Activated CD8-positive, alpha-beta memory T cell treated with anti-CD3 and anti-CD28 coated beads, Interleukin-2, amount 50 U/mL, for 1 hour (primary cell): Measurements from ENCODE around the gene B4GALNT4.
"Not testable (repeated sequence)": the region's sequence is repeated elsewhere in the genome, so short reads cannot be mapped to it uniquely, and the experiment has no call there.

Source experiments
- DNase-seq: peaks from one replicate; pipeline ENCODE4 v3.0.0-alpha.2; 2020; ENCODE audit errors: extremely low read depth

B4GALNT4 gene

GRCh38 chr11:408154-409007 lies 39.1 kb downstream of the B4GALNT4 start:
- no peak for DNase-seq

DNA sequence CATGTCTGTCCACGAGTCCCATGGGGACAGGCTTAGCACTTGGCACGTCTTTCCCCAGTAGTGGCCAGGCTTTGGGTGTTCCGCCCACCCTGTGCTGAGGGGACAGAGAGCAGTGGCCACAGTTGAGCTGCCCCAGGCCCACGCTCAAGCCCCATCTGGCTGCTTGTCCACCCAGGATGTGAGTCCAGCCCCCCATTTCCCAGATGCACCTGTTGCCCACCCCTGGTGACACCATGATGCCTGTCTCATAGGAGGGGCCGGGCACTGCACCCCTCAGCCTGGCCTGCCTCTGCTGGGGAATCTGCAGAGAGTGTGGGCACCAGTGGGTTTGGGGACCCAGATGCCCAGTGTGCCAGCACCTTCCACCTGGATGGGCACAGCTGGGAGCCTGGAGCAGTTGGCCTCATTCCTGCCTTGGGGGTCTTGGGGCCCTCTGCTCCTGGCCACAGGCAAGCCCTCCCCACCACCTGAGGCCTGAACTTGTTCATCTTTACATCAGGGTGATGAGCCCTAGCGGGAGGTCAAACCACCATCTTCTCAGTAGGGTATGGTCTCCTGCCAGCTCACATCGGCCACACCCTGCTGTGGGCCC lies 39.8 kb downstream of the B4GALNT4 start:
- no peak for DNase-seq

DNA sequence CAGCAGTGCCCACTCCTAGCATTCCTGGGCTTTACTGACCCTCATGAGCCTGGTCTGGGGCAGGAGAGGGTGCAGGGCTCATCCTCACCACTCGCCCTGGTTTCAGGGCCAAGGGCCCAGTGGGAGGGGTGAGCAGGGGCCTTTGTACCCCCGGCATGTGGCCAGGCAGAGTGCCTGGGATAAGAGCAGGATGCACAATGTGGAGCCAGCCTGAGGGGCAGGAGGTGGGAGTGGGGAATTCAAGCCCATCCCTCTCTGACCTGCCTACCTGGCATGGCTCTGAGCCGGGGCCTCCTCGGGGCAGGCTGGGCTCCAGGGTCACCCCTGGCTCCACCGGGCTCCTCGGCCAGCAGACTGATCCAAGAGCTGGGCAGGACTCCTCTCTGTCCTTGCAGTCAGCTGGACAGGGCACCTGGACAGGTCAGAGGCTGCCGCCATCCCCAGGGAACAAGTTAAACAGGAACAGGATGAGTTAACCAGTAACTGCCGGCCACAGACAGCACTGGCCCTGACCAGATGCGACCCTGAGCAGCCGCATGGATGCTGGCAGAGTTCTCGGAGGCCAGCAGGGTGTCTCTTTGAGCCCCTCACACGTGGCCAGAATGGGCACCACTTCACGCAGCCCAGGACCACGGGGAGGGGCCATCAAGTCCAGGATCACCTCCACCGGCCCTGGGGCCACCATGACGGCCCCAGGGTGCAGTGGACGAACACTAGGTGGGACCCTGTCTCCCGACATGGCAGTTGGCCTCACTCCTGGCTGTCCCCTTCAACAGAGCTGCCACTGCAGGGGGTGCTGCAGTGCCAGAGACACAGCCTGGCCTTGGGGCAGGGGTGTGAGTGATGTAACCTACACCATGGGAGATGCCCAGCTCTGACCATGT lies 40.5 kb downstream of the B4GALNT4 start:
- no peak for DNase-seq

DNA sequence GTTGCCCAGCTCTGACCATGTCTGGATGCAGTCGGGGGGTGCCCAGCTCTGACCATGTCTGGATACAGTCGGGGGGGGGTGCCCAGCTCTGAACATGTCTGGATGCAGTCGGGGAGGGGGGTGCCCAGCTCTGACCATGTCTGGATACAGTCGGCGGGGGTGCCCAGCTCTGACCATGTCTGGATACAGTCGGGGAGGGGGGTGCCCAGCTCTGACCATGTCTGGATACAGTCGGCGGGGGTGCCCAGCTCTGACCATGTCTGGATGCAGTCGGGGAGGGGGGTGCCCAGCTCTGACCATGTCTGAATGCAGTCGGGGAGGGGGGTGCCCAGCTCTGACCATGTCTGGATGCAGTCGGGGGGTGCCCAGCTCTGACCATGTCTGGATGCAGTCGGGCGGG lies 41.4 kb downstream of the B4GALNT4 start:
- not testable (repeated sequence) for DNase-seq

GRCh38 chr11:411520-411919 lies 42.2 kb downstream of the B4GALNT4 start:
- DNase-seq, result not testable (repeated sequence)

DNA sequence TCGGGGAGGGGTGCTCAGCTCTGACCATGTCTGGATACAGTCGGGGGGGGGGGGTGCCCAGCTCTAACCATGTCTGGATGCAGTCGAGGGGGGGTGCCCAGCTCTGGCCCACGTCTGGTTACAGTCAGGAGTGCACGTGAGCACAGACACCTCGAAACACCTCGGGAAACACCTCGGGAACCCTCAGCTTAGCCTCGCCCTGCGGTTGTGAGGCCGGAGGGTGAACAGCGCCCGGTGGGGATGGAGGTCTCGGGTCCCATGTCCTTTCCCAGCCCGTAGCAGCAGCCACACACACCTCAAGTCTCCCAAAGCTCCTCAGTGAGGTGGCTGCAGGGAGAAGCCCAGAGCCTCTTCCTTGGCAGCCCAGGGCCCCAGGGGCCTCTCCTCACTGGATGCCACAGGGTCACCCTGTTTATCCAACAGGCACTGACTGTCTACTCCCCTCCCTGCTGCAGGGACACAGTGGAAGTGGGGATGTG lies 43.4 kb downstream of the B4GALNT4 start:
- no peak for DNase-seq

DNA sequence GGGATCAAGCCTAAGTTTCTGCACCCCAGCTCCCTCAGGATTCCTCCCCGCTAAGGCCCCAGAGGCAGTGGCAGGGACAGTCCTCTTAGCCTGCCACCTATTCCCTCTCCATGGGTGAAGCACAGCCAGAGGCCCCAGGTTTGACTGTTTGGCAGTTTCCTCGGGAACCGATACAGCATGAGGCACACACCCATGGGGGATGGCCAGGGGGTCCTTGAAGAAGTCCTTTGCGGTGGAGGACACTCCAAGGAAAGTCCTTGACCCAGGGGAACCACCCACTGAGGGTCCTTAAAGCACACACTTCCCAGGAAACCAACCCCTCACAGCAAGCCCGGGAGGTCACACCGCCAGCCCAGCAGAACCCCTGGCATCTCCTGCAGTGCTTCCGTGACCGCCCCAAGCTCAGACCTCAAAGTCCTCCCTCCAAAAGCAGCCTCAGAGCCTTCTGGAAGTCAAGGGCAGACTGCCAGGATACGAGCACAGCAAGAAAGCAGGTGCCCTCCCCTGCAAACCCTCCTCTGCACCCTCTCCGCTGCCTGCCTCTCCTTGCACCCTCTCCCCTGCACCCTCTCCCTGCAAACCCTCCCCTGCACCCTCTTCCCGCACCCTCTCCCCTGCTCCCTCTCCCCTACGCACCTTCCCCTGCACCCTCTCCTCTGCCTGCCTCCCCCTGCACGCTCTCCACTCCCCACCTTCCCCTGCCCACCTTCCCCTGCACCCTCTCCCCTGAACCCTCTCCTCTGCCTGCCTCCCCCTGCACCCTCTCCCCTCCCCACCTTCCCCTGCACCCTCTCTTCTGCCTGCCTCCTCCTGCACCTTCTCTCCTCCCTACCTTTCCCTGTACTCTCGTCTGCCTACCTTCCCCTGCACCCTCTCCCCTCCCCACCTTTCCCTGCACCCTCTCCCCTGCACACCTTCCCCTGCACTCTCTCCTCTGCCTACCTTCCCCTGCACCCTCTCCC lies 44.1 kb downstream of the B4GALNT4 start:
- DNase-seq, result no peak

DNA sequence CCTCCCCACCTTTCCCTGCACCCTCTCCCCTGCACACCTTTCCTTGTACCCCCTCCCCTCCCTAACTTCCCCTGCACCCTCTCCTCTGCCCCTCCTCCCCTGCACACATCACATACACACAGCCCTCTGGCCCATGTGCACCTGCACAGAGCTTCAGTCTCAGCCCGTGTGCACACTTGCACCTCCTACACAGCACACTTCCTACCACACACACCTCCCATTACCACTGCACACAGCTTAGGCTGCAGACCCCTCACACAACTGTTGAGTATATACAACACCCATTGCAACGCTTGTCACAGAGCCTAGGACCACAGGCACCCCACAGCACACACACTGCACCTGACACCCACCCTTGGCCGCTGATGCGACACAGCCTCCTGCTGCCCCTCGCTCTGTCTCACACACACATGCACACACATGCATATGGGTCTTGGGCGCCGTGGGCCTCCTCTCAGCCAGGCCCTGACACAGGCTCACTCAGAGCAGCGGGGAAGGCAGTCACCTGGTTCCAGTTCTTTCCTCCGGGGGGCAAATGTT lies 45.1 kb downstream of the B4GALNT4 start:
- DNase-seq, result no peak

DNA sequence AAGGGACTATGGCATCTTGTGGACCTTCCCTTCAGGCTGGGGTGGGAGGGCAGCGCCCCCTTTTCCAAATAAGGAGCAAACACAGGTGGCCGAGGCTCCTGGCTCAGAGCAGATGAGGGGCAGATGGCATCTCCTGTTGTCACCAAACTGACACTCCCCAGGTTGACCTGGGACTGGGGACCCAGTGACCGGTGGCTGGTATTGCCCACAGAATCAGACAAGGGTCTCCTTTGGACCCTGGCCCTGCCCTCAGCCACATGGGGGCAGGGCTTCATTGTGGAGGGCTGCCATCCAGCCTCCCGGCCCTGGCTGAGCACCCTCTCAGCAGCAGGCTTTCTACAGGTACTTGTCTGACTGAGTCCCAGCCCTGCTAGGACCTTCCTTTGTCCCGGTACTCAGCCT lies 46.3 kb downstream of the B4GALNT4 start:
- DNase-seq, result no peak

DNA sequence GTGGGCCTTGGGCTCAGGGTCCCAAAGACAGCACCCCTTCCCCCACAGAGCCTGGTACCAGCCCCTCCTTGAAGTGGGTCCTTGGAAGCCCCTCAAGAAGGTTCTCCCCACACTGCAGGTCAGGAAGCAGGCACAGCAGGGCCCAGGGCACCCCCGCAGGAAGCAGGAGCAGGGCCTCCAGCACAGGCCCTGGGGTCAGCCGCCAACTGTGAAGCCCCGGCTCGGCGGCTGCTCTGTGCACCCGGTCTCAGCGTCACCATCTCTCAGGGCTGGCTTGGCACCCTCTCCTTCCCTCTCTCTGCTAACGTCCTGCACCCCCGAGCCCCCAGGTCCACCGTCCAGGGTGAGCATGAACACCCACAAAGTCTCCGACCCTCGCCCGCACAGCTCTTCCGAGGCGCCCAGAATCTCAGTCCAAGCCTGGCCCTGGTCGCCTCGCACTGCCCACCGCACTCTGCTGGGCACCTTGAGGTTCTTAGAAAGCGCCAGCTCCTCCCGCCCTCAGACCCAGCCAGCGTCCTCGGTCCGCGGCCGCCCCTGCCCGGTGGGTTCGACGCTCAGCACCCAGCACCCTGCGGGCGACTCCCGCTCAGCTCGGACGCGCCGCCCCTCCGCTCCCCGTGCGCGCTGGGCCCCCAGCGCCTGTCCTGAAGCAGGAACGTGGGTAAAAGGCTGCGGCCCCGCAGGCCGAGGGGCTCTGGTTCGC lies 46.9 kb downstream of the B4GALNT4 start:
- no peak for DNase-seq

GRCh38 chr11:416757-417621 lies 47.7 kb downstream of the B4GALNT4 start:
- no peak for DNase-seq

DNA sequence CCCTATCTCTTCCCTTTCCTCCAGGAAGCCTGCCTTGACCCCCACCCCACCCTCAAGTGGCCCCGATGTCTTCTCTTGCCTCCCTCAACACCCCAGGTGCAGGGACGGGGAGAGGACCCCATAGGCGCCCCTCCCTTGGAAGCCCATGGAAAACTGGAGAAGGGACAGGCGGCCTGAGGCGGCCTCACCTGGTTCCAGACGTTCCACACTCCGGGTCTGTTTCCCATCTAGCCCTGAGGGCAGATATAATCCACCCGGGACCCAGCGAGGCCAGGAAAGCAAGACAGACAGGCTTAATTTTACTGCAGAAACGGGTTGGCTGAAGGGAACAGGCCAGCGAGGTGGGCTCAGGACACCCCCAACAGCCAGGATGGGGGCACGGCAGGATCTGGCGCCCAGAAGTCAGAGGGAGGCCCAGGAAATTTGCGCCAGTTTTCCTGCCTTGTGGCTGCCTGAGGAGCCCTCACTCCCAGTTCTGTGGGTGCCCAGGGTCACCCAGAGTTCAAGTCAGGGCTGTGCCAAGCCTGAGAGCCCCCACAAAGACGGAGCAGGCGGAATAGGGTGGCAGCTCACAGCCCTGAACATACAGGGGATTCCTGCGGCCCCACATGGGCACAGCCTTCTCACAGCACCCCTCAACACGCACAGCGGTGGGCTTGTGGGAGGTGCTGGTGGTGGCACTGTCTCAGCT lies 48.5 kb downstream of the B4GALNT4 start:
- no peak for DNase-seq

- DNase-seq, result no peak
Observed at GRCh38 chr11:418343-419247, 49.3 kb downstream of the B4GALNT4 start.

- no peak for DNase-seq
Observed at GRCh38 chr11:419248-420005, 50.1 kb downstream of the B4GALNT4 start.

GRCh38 chr11:420054-420910 lies 51.0 kb downstream of the B4GALNT4 start:
- DNase-seq, result no peak

DNA sequence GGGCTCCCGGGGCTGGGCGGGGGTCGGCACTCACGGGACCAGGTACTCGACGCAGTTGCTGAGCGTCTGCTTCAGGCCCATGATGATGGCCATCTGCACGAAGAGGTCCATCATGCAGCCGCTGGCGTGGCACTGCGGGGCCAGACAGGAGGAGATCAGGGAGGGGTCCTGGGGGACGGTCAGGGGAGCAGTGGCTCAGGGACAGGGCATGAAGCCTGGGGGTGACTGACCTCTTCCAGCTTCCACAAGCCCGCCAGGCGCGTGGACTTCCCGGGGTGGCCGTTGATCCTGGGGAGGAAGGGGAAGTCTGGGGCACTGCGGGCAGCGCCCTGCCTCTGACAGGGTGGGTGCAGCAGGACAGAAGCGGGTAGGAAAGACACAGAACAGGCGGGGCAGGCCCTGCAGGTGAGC lies 51.6 kb downstream of the B4GALNT4 start:
- DNase-seq, result no peak
